Breast epithelium (tissue), 4 donors: ENCODE data around the gene FASN. TPM values are rescaled to one million over a fixed set of nuclear protein-coding genes. Genes with fewer than 3 reads are reported as not detected.

Experiments used
- DNase-seq, 2 donors: peaks; one replicate each; pipeline ENCODE4 v3.0.0-alpha.2; 2019; ENCODE audit warnings: low spot score in 2 of 2
- H3K27ac ChIP-seq, 2 donors: fragments of 200-600 bp; sonication (generic) in 1 of 2; one replicate each; pipeline ENCODE4 v1.5.1; 2016 to 2019; ENCODE audit warnings: mild to moderate bottlenecking in 1 of 2
- H3K27me3 ChIP-seq, 2 donors: fragments of 200-600 bp; sonication (generic) in 1 of 2; one replicate each; pipeline versions ENCODE4 v1.5.1 to v1.6.0; 2017 to 2019; ENCODE audit warnings: control low read depth in 1 of 2, mild to moderate bottlenecking in 1 of 2
- H3K36me3 ChIP-seq: fragments of 200-600 bp; one replicate; pipeline ENCODE4 v1.5.1; 2019
- H3K4me1 ChIP-seq, 2 donors: fragments of 200-600 bp; sonication (generic); one replicate each; pipeline ENCODE4 v1.5.1; 2016 to 2019; ENCODE audit warnings: control low read depth in 1 of 2
- H3K4me3 ChIP-seq, 3 donors: fragments of 200-600 bp; sonication (generic); 1 replicate in 2 of 3; 2 replicates in 1 of 3; pipeline ENCODE4 v1.5.1; 2016 to 2019; ENCODE audit warnings: mild to moderate bottlenecking in 3 of 3, moderate library complexity in 2 of 3
- H3K9me3 ChIP-seq, 2 donors: fragments of 200-600 bp; sonication (generic) in 1 of 2; one replicate each; pipeline ENCODE4 v1.5.1; 2016 to 2019; ENCODE audit warnings: control low read depth in 1 of 2
- CTCF ChIP-seq, 3 donors: fragments of 450-650 bp; IDR thresholded peaks; one replicate each; pipeline ENCODE4 v1.5.1; 2016 to 2017; ENCODE audit warnings: antibody characterized with exemption in 3 of 3, mild to moderate bottlenecking in 3 of 3, moderate library complexity in 3 of 3
- POLR2A ChIP-seq: fragments of 450-650 bp; IDR thresholded peaks from one replicate; pipeline ENCODE4 v1.6.1; 2016; ENCODE audit warnings: antibody characterized with exemption, mild to moderate bottlenecking, moderate library complexity
- POLR2AphosphoS5 ChIP-seq, 3 donors: sonication (generic); formaldehyde crosslinking; IDR thresholded peaks; one replicate each; pipeline ENCODE4 v1.6.1; 2017; ENCODE audit warnings: antibody characterized with exemption in 3 of 3
- intact Hi-C: fragments of 100-400 bp; cut with DNase I; formaldehyde crosslinking; loops from one replicate; pipeline ENCODE4 v1.15.1; 2023; ENCODE audit warnings: low total_unique reads
- total RNA-seq, 3 donors: library from RNA; depleted of rRNA; stranded (reverse); fragments of >200 nt; gene quantifications; one replicate each; pipeline ENCODE4 v1.1.0, GENCODE V29; 2016

Gene FASN
- total RNA-seq, 3 donors from 2014 or later = 95.4 to 590 (median 98.6) TPM

- no peak for DNase-seq
- Histone ChIP-seq H3K27me3 (no peaks in the 10 kb centered on the region), H3K4me1 (peaks cover 12 to 15% of the 10 kb centered on the region in 2 donors), H3K36me3 (no peaks in the 10 kb centered on the region), H3K27ac (peak overlapping the region in 1 of 2 donors; percentile 21), H3K9me3 (no peaks in the 10 kb centered on the region), H3K4me3 (no peak overlapping the region)
- intact Hi-C loops = loop anchor here (5.0 to 10.0 kb wide), 2 partner anchors 50 to 118 kb away; no protein-coding TSS in a partner anchor
- TF ChIP-seq CTCF (IDR thresholded peaks at IDR 0.05) = no peak
- TF ChIP-seq POLR2AphosphoS5 (IDR thresholded peaks at IDR 0.05) = no peak
- no peak for TF ChIP-seq POLR2A
These were observed 63.5 kb downstream of the FASN start for GRCh38 chr17:82034371-82035011.

- intact Hi-C loops = loop anchor here (5.0 to 10.0 kb wide), 2 partner anchors 51 to 119 kb away; no protein-coding TSS in a partner anchor
- Histone ChIP-seq H3K4me3 (no peak overlapping the region), H3K4me1 (peaks cover 12 to 15% of the 10 kb centered on the region in 2 donors)
These were observed 64.5 kb downstream of the FASN start for GRCh38 chr17:82033359-82034085.

DNA sequence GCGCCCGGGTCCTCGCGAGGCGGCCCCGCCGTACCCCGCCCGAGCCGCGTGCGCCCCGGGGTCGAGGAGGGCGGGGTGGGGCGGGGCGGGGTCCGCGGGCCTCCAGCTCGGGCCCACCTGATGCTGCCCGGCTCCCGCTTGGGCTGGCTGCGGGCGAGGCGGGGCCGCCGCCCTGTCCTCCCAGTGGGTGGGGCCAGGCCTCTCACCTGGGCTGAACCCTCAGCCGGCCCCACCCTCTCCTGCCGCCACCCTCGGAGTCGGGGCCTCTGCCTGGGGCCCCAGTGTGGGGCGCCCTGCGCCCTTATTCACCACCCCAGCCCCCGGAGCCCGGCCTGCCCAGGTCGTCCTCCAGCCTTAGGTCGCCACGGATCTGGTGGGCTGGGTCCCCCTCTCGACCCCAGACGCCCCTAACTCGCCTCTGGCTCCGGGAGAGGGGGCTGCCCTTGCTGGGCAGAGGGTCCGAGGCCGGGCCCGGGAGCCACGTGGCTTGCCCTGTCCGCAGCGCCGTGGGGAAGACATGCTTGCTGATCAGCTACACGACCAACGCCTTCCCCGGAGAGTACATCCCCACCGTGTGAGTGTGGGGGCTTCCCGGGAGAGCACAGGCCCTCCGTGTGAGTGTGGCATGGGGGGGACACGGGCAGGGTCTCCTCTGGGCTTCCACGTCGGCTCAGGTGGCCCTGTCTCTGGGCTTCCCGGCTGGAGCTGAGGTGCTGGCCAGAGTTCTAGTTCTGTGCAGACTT, 66.0 kb downstream of the FASN start:
- Histone ChIP-seq H3K27ac (peak overlapping the region; percentile 25 to 75), H3K4me1 (peaks cover 11 to 12% of the 10 kb centered on the region in 2 donors), H3K27me3 (no peaks in the 10 kb centered on the region), H3K36me3 (no peaks in the 10 kb centered on the region), H3K4me3 (peak overlapping the region; percentile 14 to 90 (median 59)), H3K9me3 (no peaks in the 10 kb centered on the region)
- TF ChIP-seq POLR2A (no peak), CTCF (IDR thresholded peaks at IDR 0.05) (no peak), POLR2AphosphoS5 (IDR thresholded peaks at IDR 0.05) (no peak)
- intact Hi-C loops = loop anchor here (5.0 to 10.0 kb wide), 2 partner anchors 53 to 120 kb away; no protein-coding TSS in a partner anchor
- no peak for DNase-seq

More at GRCh38 chr17:82033359-82034085, 64.5 kb downstream of the FASN start:
- no peaks in the 10 kb centered on the region for H3K27me3 ChIP-seq
- TF ChIP-seq POLR2AphosphoS5 (IDR thresholded peaks at IDR 0.05) = no peak
- no peak for TF ChIP-seq CTCF (IDR thresholded peaks at IDR 0.05)
- TF ChIP-seq POLR2A = no peak
- H3K9me3 ChIP-seq = no peaks in the 10 kb centered on the region
- DNase-seq = no peak
- no peak overlapping the region for H3K27ac ChIP-seq
- no peaks in the 10 kb centered on the region for H3K36me3 ChIP-seq

GRCh38 chr17:82031303-82031884, 66.6 kb downstream of the FASN start, which contains the start of gene RAC3:
Gene RAC3 (plus strand): TSS chr17:82031678. CDS start chr17:82031762, 84 bp downstream.
- Histone ChIP-seq H3K9me3 (no peaks in the 10 kb centered on the region), H3K4me3 (peak within 1 kb of the TSS; percentile 30 to 90 (median 59)), H3K27ac (peak within 1 kb of the TSS; percentile 61 to 83), H3K36me3 (no peaks in the 10 kb centered on the region), H3K27me3 (no peaks in the 10 kb centered on the region), H3K4me1 (peaks cover 5 to 7% of the 10 kb centered on the region in 2 donors)
- TF ChIP-seq POLR2AphosphoS5 (IDR thresholded peaks at IDR 0.05) (no peak), CTCF (IDR thresholded peaks at IDR 0.05) (no peak), POLR2A (no peak)
- no peak for DNase-seq
- intact Hi-C loops = loop anchor here (5.0 to 10.0 kb wide), 2 partner anchors 53 to 121 kb away; no protein-coding TSS in a partner anchor
